Left lung (tissue), 10 donors: ENCODE measurements around the gene SPTBN4. TPM values are rescaled to one million over a fixed set of nuclear protein-coding genes. Genes with fewer than 3 reads are reported as not detected.

Source experiments
- ATAC-seq: fragments of 200-7000 bp; cut with Tn5 transposase; one replicate; pipeline ENCODE4 v1.9.1; 2020; ENCODE audit warnings: moderate library complexity
- DNase-seq, 4 donors: peaks; one replicate each; pipeline ENCODE4 v3.0.0-alpha.2; 2013 to 2020
- H3K27ac ChIP-seq, 2 donors: fragments of 200-600 bp; sonication (generic) in 1 of 2; one replicate each; pipeline versions ENCODE4 v1.5.0 to v1.8.0; 2020 to 2021
- H3K27me3 ChIP-seq, 2 donors: fragments of 200-600 bp; sonication (generic) in 1 of 2; one replicate each; pipeline versions ENCODE4 v1.5.0 to v1.8.0; 2020 to 2021
- H3K36me3 ChIP-seq, 2 donors: fragments of 200-600 bp; sonication (generic) in 1 of 2; one replicate each; pipeline versions ENCODE4 v1.5.0 to v1.8.0; 2020 to 2021
- H3K4me1 ChIP-seq, 2 donors: fragments of 200-600 bp; one replicate each; pipeline ENCODE4 v1.8.0; 2021
- H3K4me3 ChIP-seq, 2 donors: fragments of 200-600 bp; sonication (generic) in 1 of 2; one replicate each; pipeline versions ENCODE4 v1.5.0 to v1.8.0; 2020 to 2021; ENCODE audit warnings: mild to moderate bottlenecking in 1 of 2
- H3K9me3 ChIP-seq, 2 donors: fragments of 200-600 bp; sonication (generic) in 1 of 2; one replicate each; pipeline versions ENCODE4 v1.5.0 to v1.8.0; 2020 to 2021
- CTCF ChIP-seq, 2 donors: fragments of 200-600 bp; sonication (generic) in 1 of 2; IDR thresholded peaks; one replicate each; pipeline versions ENCODE4 v1.5.0 to v1.8.0; 2021; ENCODE audit warnings: antibody characterized with exemption in 2 of 2
- intact Hi-C, 2 donors: fragments of 100-400 bp; cut with DNase I; formaldehyde crosslinking; loops; one replicate each; pipeline versions ENCODE4 v1.11.2 to v1.14.2; 2022
- polyA plus RNA-seq, 6 donors: library from polyadenylated mRNA; unstranded; fragments of 120-200 nt; gene quantifications; one replicate each; pipeline ENCODE4 v1.2.1, GENCODE V29; 2013; ENCODE audit not compliant: insufficient read length in 6 of 6
- total RNA-seq, 2 donors: library from RNA; stranded (reverse); fragmentation: NEBNext Ultra II Directional; extraction: Animal tissue kit (Norgen Biotek cat#: 25700); gene quantifications; one replicate each; pipeline ENCODE4 v1.2.1, GENCODE V29; 2021
- donor health status: DM: no; HTN: yes; CAD: no.
- donor health status: DM: no; HTN: no; CAD: no.

SPTBN4 gene
- total and polyA plus RNA-seq, 8 donors, result 0.42 to 2.5 (median 1.3) TPM

- no peak for ATAC-seq
- H3K4me3 ChIP-seq, result no peak overlapping the region
- peaks cover 11 to 51% of the 10 kb centered on the region in 2 donors for H3K4me1 ChIP-seq
- intact Hi-C loops, result no loop called here
- no peaks in the 10 kb centered on the region for H3K36me3 ChIP-seq
- peaks cover 0 to 82% of the 10 kb centered on the region in 2 donors for H3K27me3 ChIP-seq
- peak in 1 of 4 donors; percentile 68 for DNase-seq
- no peak for TF ChIP-seq CTCF (IDR thresholded peaks at IDR 0.05)
- no peak overlapping the region for H3K27ac ChIP-seq
- no peaks in the 10 kb centered on the region for H3K9me3 ChIP-seq
Measured at GRCh38 chr19:40611900-40612698, 145.3 kb downstream of the SPTBN4 start.

GRCh38 chr19:40612831-40613689, 146.3 kb downstream of the SPTBN4 start:
- DNase-seq (peak in 1 of 4 donors; percentile 89), ATAC-seq (peak; percentile 10)
- H3K4me1 ChIP-seq, result peaks cover 11 to 51% of the 10 kb centered on the region in 2 donors
- peaks cover 0 to 73% of the 10 kb centered on the region in 2 donors for H3K27me3 ChIP-seq
- peak overlapping the region; percentile 13 to 66 for H3K27ac ChIP-seq
- peak overlapping the region; percentile 35 to 54 for H3K4me3 ChIP-seq
- no peaks in the 10 kb centered on the region for H3K9me3 ChIP-seq
- intact Hi-C loops, result no loop called here
- no peaks in the 10 kb centered on the region for H3K36me3 ChIP-seq
- no peak for TF ChIP-seq CTCF (IDR thresholded peaks at IDR 0.05)

- ATAC-seq (peak; percentile 70), DNase-seq (peak; percentile 62 to 93 (median 78))
- intact Hi-C loops, result no loop called here
- H3K4me3 ChIP-seq, result peak overlapping the region; percentile 35 to 54
- H3K27ac ChIP-seq, result peak overlapping the region; percentile 48 to 66
- TF ChIP-seq CTCF (IDR thresholded peaks at IDR 0.05), result no peak
- peaks cover 0 to 1% of the 10 kb centered on the region in 2 donors for H3K36me3 ChIP-seq
- H3K9me3 ChIP-seq, result no peaks in the 10 kb centered on the region
- H3K4me1 ChIP-seq, result peaks cover 11 to 51% of the 10 kb centered on the region in 2 donors
- peaks cover 0 to 64% of the 10 kb centered on the region in 2 donors for H3K27me3 ChIP-seq
Measured at GRCh38 chr19:40613690-40614621, 147.2 kb downstream of the SPTBN4 start.

- peaks cover 0 to 55% of the 10 kb centered on the region in 2 donors for H3K27me3 ChIP-seq
- peaks cover 0 to 10% of the 10 kb centered on the region in 2 donors for H3K36me3 ChIP-seq
- peaks cover 6 to 43% of the 10 kb centered on the region in 2 donors for H3K4me1 ChIP-seq
- peak; percentile 44 for ATAC-seq
- peak overlapping the region; percentile 37 to 48 for H3K27ac ChIP-seq
- H3K4me3 ChIP-seq, result peak overlapping the region; percentile 35 to 54
- TF ChIP-seq CTCF (IDR thresholded peaks at IDR 0.05), result no peak
- peak; percentile 71 to 87 (median 82) for DNase-seq
- H3K9me3 ChIP-seq, result no peaks in the 10 kb centered on the region
- intact Hi-C loops, result no loop called here
Measured at GRCh38 chr19:40614622-40615411, 148.0 kb downstream of the SPTBN4 start.
